ENCODE measurements around the gene HMBS.

DNA sequence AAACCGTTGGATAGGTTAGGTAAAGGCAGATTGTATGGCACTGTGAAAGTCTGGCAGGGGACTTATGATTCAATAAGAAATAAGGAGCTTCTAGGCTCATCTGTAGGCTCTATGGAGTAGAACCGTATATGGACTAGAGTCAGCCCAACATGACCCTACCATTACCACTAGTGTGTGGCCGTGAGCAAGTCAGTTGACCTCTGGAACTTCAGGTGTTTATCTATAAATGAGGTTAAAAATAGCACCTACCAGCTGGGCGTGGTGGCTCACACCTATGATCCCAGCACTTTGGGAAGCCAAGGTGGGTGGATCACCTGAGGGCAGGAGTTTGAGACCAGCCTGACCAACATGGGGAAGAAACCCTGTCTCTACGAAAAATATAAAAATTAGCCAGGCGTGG lies 41.1 kb downstream of the HMBS start:
- TF ChIP-seq TCF7L2 (IDR thresholded peaks at IDR 0.05; ENCODE audit: low read depth, low read length): no peak
- TF ChIP-seq, protein P1, sequence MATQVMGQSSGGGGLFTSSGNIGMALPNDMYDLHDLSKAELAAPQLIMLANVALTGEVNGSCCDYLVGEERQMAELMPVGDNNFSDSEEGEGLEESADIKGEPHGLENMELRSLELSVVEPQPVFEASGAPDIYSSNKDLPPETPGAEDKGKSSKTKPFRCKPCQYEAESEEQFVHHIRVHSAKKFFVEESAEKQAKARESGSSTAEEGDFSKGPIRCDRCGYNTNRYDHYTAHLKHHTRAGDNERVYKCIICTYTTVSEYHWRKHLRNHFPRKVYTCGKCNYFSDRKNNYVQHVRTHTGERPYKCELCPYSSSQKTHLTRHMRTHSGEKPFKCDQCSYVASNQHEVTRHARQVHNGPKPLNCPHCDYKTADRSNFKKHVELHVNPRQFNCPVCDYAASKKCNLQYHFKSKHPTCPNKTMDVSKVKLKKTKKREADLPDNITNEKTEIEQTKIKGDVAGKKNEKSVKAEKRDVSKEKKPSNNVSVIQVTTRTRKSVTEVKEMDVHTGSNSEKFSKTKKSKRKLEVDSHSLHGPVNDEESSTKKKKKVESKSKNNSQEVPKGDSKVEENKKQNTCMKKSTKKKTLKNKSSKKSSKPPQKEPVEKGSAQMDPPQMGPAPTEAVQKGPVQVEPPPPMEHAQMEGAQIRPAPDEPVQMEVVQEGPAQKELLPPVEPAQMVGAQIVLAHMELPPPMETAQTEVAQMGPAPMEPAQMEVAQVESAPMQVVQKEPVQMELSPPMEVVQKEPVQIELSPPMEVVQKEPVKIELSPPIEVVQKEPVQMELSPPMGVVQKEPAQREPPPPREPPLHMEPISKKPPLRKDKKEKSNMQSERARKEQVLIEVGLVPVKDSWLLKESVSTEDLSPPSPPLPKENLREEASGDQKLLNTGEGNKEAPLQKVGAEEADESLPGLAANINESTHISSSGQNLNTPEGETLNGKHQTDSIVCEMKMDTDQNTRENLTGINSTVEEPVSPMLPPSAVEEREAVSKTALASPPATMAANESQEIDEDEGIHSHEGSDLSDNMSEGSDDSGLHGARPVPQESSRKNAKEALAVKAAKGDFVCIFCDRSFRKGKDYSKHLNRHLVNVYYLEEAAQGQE (IDR thresholded peaks at IDR 0.05; ENCODE audit: insufficient read depth in 1 of 2, low read depth in 2 of 2, low read length in 1 of 2): no peak
- no peak for TF ChIP-seq CTCF (IDR thresholded peaks at IDR 0.05)
- no peak for TF ChIP-seq POLR2AphosphoS5 (IDR thresholded peaks at IDR 0.05; ENCODE audit: low read depth, low read length)
